Activated CD4-positive, alpha-beta T cell treated with anti-CD3 and anti-CD28 coated beads for 4 hours (primary cell): ENCODE data around the gene DRD4.
A peak's percentile ranks its signal among the peaks of the same experiment; 100 is the strongest.

Source experiments
- DNase-seq, 2 donors: peaks; one replicate each; pipeline ENCODE4 v3.0.0-alpha.2; 2020

DRD4 gene

GRCh38 chr11:636511-637332 is at the start of gene DRD4:
TSS of gene DRD4 (plus strand) at chr11:637269. CDS start at chr11:637305, 36 bp downstream.
- no peak for DNase-seq

GRCh38 chr11:587546-587945 is 49.5 kb upstream of the DRD4 start:
- no peak for DNase-seq

GRCh38 chr11:587978-588380 is 49.1 kb upstream of the DRD4 start:
- peak; percentile 75 to 78 for DNase-seq

GRCh38 chr11:589798-590197 is 47.3 kb upstream of the DRD4 start:
- DNase-seq, result no peak

GRCh38 chr11:590997-591396 is 46.1 kb upstream of the DRD4 start:
- no peak for DNase-seq

- no peak for DNase-seq
Observed at GRCh38 chr11:592501-592900, 44.6 kb upstream of the DRD4 start.

- no peak for DNase-seq
Observed at GRCh38 chr11:592918-593317, 44.2 kb upstream of the DRD4 start.

GRCh38 chr11:593347-593746 is 43.7 kb upstream of the DRD4 start:
- DNase-seq, result no peak

- no peak for DNase-seq
Observed at GRCh38 chr11:595400-595799, 41.7 kb upstream of the DRD4 start.

GRCh38 chr11:596374-596773 is 40.7 kb upstream of the DRD4 start:
- DNase-seq, result no peak

- no peak for DNase-seq
Observed at GRCh38 chr11:597166-597725, 39.8 kb upstream of the DRD4 start.

- no peak for DNase-seq
Observed at GRCh38 chr11:598005-598680, 38.9 kb upstream of the DRD4 start.

- no peak for DNase-seq
Observed at GRCh38 chr11:601573-602245, 35.4 kb upstream of the DRD4 start.

GRCh38 chr11:603154-603553 is 33.9 kb upstream of the DRD4 start:
- no peak for DNase-seq

GRCh38 chr11:605286-606129 is 31.6 kb upstream of the DRD4 start:
- DNase-seq, result no peak

GRCh38 chr11:606245-606644 is 30.8 kb upstream of the DRD4 start:
- DNase-seq, result no peak

GRCh38 chr11:607020-607780 is 29.9 kb upstream of the DRD4 start:
- DNase-seq, result no peak

- no peak for DNase-seq
Observed at GRCh38 chr11:607971-608659, 29.0 kb upstream of the DRD4 start.

GRCh38 chr11:608791-609251 is 28.2 kb upstream of the DRD4 start:
- DNase-seq, result no peak

GRCh38 chr11:609341-609811 is 27.7 kb upstream of the DRD4 start:
- no peak for DNase-seq
